Stimulated activated CD4-positive, alpha-beta T cell treated with anti-CD3 and anti-CD28 coated beads, TNF-alpha, amount 100 ng/mL, for 4 hours (primary cell): ENCODE measurements around the gene HPCA.

Source experiments
- DNase-seq, 3 experiments: peaks; one replicate each; pipeline ENCODE4 v3.0.0-alpha.2; 2020; ENCODE audit warnings: low read depth in 3 of 3

HPCA gene

DNA sequence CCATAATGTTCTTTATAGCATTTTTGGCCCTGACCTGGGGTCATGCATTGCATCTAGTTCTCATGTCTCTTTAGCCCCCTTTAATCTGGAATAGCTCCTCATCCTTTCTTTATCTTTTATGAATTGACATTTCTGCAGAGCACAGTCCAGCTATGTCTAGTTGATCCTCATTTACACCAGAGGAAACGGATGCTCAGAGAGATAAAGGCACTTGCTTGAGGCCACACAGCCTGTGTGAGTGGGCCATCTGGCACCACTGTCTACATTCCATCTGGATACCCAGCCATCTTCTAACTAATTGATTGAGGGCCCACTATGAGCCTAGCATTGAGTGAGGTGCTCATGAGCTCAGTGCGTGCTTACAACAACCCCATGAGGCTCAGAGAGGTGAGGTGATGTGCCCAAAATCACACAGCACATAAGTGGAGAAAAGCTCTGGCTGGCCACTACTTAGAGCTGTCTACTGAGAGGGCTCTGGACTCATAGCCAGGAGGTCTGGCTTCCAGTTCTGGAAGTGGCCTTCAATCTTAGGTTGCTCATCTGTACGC lies 3.5 kb downstream of the HPCA start:
- no peak for DNase-seq

DNA sequence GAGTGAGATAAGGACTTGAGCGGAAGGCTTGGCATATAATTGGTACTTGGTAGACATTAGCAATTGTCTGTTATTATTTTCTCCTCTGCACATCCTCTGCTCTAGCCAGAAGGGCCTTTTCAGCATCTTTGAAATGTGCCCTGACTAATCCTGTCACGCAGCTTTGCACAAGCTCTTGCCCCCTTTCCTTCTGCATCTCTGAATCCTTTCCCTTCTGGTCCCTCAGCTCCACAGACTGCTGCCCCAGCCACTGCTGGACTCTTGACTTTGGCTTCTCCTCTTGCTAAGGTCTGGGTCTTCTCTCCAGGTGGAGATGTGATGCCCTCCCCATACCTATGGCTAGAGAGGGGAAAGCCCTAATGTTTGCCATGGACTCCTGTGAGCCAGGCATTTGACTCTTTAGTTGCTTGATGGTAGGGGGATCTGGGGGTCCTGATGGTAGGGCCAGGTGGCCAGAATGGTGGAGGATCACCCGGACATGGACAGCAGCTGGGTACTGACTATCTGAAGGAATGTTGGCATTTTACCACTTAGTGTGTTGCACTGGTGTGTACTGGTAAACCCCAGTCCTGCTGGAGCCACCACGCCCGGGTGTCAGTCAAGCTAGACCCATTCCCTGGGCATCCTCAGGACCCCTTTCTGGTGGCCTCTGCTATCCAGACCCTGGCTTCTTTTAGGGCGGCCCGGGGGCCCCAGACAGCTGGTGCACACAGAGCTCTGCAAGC lies 4.4 kb downstream of the HPCA start:
- DNase-seq: no peak

DNA sequence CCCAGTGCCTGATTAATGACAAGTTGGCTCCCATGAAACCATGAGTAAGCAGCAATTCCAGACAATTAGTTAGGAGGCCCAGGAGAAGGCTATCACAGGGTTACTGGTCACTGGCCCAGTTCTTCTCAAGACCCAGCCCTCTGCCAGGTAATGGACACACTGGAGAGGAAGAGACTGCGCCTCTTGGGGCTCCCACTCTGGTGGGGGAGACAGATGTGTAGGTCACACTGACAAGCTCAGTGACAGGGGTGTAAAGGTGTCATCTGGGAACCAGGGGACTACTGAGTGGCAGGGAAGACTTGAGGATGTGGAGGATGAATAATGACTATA lies 4.9 kb downstream of the HPCA start:
- DNase-seq: no peak

DNA sequence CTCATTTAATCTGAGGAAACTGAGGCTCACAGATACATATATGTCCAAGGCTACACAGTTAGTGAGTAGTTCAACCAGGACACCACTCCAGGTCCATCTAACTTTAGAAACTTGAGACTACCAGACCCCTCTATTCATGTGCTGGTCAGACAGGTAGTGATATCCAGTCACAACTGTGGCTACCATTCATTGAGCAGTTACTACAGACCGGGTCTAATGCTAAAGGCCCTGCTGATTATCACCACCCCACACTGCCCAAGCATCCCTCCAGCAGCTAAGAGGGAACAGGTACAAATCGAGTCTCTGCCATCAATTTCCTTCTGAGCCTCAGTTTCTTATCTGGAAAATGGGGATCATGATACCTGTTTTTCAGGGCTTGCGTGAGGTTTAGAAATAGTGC lies 5.3 kb downstream of the HPCA start:
- no peak for DNase-seq

DNA sequence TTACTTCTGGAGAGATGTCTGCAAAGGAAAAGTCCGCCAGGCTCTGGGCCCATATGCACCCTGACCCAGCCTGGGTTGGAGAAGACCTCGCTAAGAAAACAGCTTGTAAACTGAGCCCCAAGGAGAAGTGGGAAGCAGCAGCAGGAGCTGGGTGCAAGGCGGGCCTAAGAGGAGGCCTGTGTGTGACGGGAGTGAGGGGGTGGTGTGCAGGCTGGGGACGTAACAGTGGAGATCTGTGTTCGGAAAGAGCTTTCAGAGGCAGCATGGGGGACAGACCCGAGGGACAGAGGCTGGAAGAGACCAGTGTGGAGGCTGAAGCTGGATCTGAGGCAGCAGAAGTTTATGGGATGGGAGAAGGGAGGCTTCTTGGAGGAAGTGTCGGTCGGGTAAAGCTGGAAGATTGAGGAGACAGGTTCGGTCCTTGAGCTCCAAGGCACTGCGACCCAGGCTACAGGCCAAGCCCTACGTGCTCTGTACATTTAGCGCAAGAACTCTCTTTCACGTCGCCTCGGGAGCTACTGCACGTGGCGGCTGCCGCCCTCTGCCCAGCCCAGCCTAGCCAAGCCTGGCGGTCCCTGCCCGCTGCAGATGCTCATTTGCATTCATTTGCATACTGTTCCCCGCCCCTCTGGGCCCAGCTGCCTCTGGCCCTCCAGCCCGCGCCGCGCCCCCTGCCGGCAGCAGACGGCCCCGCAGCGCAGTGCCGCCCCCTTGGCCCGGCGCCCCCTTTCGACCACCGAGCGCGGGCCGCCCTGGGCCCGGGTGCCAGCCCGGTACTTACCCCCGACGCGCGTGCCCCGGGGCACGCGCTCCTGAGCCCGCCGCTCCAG lies 6.3 kb downstream of the HPCA start:
- no peak for DNase-seq

DNA sequence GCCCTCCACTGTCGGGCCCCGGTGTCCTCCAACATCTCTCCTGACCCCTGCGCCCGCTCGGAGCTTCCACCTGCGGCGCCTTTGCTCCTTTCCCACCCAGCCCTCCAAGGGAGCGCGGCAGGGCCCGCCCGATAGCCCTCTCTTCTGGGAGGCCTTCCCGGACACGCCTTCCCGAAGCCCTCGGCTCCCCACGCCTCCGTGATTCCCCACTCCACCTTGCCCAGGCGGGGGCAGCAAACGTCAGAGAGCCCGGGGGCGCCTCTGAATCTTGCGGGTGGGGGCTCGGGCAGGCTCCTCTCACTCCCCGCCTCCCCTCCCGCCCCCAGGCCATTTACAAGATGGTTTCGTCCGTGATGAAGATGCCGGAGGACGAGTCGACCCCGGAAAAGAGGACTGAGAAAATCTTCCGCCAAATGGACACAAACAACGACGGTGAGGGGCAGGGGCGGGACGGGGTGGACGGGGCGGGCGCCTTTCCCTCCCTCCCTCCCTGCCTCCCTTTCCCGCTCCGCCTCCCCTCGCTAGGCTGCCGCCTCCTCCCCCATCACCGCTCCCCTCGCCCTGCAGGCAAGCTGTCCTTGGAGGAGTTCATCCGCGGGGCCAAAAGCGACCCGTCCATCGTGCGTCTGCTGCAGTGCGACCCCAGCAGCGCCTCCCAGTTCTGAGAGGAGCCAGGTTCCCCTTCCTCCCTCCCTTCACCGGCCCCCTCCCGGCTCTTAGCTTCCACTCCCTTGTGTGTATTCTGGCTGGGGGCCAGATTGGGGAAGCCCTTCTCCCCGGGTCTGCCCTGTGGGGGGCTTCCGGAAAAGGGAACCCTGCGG lies 7.1 kb downstream of the HPCA start:
- peak in 1 of 3 experiments; percentile 18 for DNase-seq

DNA sequence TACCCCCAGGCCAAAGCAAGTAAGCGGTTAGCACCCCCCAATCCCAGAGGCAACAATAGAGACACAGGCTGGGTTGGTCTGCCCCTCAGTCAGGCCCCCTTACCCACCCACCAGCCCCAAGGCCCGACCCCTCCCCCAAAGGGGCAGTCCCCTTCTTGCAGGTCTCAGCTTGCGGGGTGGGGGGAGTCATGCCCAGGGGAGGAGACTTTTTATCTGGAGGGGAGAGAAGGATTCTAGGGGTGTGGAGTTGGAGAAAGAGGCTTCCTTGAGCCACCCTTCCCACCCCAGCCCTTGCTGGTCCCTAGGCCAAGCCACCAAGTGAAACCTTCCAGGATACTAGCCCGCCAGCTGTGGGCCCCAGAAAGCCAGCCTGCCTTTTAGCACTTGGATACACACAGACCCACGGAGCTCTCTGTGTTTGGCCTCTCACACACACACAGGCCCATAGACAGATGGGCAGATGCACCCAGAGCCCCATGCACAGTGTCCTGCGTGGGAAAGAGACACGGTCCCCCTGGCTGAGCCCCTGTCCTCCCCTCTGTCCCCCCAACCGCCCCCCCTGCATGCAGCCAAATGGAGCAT lies 7.8 kb downstream of the HPCA start:
- no peak for DNase-seq

DNA sequence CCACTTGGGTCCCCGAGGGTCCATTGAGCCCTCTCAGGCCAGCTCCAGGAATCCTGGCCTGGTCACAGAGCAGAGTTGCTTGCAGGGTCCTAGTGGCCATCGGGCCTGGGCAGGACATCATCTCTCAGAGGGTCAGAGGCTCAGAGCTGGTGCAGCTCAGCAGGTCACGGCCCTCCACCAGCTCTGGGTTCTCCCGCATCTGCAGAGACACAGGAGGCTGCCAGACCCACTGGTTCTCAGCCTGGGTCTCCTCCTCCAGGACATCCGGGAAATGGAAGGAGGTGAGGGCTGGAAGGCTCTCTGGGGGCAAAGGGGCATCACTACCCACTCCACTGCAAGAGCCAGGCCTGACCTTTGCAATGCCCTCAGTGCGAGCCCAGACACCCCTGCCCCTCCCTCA lies 8.4 kb downstream of the HPCA start:
- DNase-seq: no peak

DNA sequence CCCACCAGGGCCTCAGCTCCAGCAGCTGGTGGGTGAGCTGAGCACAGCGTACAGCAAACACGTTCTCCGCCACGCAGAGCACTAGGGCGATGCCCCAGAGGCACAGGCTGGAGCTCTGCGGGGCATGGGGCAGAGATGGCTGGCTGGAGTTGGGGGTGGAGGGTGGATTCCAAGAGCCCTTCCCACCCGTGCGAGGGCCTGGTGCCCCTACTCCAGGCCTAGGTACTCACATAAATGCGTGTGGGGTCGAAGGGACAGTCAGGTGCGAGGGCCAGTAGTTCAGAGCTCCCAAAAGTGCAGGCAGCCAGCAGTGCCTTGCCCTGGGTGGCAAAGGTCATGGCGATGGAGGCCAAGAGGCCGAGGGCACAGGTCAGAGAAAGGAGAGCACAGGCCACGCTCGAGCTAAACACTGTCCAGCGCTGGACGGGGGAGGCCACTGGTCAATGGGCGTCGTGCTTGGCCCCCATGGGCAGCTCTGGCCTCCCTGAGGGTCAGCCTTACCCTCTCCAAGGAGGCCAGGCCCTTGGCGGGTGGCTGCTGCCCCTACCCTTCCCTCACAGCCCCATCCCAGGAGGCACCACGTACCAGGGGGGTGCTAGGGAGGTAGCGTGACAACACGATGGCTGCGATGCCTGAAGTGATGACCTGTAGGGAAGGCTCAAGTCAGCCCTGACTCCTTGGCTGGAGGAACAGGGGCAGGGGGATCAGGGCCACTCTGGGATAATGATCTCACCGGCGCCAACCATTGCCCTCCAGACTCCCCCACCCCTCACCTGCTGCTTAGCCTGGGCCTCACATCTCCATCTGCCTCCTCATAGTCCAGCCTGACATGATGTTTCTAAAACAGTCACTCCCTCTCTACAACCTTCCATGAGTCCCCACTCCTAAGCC lies 9.3 kb downstream of the HPCA start:
- no peak for DNase-seq

DNA sequence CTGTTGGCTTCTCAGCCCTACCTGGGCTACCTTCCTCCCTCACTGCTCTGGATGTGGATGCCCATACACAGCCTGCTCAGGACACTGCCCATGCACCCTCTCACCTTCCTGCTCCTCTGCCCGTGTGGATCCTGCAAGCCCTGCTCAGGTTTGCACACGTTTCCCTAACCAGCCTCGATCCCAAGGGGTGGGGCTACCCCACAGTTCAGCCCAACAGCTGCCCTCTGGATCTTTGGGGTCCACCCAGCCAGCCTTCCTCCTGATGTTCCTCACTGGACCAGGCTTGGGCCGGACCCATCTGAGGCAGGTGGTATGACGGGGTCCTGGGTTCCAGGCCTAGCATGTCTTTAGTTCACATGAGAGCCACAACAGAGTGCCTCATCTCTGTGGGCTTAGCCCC lies 10.2 kb downstream of the HPCA start:
- DNase-seq: no peak

DNA sequence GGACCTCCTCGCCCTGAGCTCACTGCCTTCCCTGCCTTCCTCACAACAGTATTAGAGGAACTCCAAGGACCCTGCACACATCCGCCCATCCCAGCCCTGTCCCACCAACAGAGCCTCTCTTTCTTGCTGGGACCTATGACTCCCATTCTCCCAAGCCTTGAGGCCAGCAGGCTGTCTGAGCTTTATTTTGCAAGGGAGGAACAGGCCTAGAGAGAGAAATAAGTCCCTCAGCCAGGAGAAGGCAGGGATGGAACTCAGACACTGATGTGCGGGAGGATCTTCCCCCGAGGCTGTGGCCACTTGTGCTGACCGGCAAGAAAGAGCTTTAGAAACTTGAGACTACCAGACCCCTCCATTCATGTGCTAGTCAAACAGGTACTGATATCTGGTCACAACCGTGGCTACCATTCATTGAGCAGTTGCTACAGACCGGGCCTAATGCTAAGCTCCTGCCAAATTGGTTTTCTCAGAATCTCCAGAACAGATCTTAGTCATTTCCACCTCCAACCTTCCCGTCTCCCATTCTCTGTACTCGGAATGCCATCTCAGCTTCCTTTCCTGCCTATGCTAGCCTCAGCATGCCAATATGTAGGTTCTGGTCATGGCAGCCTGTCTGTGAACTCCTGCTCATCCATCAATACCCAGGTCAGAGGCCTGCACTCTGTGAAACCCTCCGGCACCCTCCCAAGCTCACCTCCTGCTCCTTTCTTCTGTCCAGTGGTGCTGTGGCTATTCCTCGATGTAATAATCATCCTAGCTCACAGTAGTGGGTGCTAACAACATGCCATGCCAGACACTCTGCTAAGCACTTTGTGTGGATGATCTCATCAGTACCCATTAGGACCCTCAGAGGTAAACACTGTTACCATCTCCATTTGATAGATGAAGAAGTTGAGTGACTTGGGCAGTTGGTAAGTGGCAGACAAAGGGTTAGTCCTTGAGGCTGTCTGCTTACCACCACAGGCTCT lies 11.1 kb downstream of the HPCA start:
- DNase-seq: no peak

DNA sequence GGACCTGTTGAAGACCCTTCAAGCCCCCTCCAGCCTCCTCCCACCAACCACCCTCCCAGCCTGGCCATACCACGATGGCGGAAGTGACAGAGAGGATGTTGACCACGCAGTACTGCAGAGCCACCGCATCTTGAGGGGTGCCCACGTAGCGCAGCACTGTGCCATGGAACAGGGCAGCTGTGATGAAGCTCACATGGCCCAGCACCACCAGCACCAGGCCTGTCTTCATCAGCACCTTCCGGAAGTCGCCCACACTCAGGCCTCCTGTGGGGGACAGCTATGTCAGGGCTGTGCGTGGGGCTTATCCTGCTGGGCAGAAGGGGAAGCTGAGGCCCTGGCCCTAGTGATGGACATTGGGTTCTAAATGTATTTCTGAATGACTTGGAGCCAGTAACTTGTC lies 11.8 kb downstream of the HPCA start:
- DNase-seq: no peak

DNA sequence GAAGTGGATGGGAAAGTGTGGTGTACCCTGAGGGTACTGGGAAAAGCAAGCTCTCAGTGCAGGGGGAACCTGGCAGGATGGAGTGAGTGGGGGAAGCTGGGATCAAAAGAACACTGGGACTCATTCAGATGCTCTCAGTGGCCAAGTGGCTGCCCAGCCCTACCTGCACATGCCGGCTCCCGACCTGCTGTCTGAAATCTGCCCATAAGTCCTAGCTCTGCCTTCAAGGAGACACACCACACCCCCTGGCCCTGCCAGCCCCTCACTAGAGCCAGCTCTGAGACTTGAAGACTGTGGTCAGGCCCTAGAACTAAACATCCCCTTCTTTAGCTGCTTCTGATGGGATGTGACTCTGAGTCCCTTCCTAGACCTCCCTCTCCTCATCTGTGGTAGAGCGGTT lies 12.7 kb downstream of the HPCA start:
- no peak for DNase-seq

DNA sequence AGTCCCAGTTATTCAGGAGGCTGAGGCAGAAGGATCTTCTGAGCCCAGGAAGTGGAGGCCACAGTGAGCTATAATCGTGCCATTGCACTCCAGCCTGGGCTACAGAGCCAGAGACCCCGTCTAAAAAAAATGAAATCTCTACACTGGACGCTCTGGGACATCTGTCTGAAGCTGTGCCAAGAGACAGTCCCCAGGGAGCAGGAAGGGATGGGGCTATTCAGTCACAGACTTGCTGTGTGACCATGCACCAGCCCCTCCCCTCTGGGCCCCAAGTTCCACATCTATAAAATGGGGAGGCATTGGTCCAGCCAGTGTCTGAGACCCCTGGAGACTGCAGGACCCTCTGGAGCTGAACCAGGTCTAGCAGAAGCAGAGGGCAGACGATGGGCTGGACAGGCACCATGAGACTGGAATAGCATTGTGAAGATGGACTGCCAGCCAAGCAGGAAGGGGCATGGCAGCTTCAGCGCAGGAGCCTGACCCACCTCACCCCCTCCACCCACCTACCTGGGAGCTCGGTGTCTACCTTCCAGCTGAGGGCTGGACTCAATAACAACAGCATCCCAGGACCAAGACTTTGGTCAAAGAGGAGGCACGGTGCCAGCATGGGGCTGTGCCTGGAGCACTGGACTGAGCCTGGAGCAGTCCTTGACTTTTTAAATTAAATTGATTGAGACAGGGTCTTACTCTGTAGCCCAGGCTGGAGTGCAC lies 13.4 kb downstream of the HPCA start:
- no peak for DNase-seq

DNA sequence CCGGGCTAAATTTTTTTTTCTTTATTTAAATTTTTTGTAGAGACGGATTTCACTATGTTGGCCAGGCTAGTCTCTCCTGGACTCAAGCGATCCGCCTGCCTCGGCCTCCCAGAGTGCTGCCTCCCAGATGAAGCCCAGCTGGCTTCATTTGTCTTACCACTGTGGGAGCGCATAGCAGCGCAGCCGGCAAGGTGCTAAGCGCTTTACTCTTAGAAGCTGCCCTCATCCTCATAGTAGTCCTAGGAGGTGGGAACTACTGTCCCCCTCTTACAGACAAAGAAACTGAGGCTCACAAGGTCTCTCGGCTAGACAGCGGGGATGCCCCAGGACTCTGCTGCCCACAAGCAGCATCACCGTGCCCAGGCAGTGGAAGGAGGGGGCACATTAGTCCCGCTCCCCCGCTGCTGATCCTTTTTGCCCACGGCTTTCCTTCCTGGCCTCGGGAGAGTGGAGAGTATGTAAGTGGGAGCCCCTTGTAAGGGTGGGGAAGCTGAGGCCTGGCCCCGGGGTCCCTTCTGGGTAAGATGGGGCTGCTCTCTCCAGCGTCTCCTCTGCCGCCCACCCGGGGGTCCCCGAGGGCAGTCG lies 14.2 kb downstream of the HPCA start:
- no peak for DNase-seq

DNA sequence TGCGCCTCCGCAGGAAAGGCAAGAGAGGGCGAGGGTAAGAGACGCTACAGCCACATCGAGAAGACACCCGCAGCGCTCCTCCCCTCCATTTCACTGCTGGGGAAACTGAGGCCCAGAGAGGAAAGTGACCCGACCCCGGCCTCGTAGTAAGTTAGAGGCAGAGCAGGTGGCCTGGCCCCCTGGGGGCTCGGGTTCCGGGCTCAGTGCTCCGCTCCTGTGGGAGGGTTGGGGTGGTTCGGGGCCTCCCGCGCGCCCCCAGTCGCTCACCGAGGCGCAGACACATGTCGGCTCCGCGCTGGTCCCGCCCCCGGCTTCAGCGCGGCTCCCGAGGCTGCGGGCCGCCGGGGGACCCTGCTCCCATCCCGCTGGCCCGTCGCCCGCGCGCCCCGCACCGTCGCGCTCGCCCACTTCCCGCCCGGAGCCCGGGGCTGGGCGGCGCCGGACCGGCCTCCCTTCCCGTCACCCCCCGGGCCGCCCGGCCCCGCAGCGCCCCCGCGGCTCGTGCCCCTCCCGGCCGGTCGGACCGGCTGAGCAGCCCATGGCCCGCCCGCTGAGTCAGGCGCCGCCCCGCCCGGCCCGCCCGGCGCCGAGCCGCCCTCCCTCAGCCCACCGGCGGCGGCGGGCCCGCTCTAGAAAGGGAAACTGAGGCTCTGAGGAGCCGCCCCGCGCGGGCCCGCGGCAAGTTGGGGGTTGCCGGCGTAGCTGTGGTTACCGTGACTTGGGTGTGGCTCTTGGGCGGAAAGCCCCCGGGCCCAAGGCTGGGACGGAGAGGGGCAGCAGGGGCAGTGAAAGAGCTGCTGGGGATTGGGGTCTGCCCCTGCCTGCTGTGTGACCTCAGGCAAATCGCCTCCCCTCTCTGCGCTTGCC lies 14.9 kb downstream of the HPCA start, which contains the start of gene TMEM54:
Gene TMEM54, minus strand, starts transcription at position 434 of the 867 bp plus-strand sequence. Its CDS starts 151 bp downstream, at position 283.
- no peak for DNase-seq

DNA sequence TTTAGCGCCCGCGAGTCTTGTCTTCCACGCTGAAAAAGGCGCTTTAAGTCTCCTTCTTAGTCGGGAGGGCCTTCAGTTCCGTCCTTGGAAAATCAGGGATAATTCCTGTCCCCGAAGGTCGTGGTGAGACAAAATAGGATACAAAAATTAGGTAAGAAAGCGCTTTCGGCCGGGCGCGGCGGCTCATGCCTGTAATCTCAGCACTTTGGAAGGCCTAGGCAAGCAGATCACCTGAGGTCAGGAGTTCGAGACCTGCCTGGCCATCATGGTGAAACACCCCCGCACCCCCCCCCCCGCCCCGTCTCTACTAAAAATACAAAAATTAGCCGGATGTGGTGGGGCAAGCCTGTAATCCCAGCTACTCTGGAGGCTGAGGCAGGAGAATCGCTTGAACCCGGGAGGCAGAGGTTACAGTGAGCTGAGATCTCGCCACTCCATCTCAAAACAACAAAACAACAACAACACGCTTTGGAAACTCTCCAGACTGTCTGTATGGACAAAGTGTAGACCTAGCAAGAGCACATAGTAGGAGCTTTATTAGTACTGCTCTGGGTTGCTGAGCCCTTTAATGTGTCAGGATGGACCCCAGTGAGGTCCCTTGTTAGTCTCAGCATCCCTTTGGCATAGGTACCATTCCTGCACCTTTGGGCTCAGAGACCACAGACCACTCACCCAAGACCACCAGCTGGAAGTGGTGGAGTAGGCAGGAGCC lies 15.7 kb downstream of the HPCA start:
- no peak for DNase-seq
